HepG2 (cell line): ENCODE results near the gene MAPK11. TPM values are rescaled to one million over a fixed set of nuclear protein-coding genes. Genes with fewer than 3 reads are reported as not detected.

Experiments used
- BHLHE40 ChIP-seq: IDR thresholded peaks from 2 replicates; pipeline ENCODE4 v1.6.1; 2011; ENCODE audit warnings: low read length, improper control_type of control experiment
- FOXA3 ChIP-seq: IDR thresholded peaks from 2 replicates; pipeline ENCODE4 v1.6.1; 2016; ENCODE audit warnings: missing genetic modification reagents, missing compliant biosample characterization
- HDAC2 ChIP-seq: sonication (generic); formaldehyde crosslinking; IDR thresholded peaks from 2 replicates; pipeline ENCODE4 v1.4.0; 2020; ENCODE audit warnings: missing genetic modification reagents
- HNRNPUL1 ChIP-seq: fragments of 200-400 bp; formaldehyde crosslinking; IDR thresholded peaks from 2 replicates; pipeline ENCODE4 v1.6.1; 2017; ENCODE audit warnings: low read depth, mild to moderate bottlenecking, low read length, moderate library complexity
- JUNB ChIP-seq: sonication (generic); formaldehyde crosslinking; IDR thresholded peaks from 2 replicates; pipeline ENCODE4 v1.8.0; 2022; ENCODE audit warnings: missing genetic modification reagents, mild to moderate bottlenecking, borderline replicate concordance
- SRSF9 ChIP-seq: fragments of 200-400 bp; formaldehyde crosslinking; IDR thresholded peaks from 2 replicates; pipeline ENCODE4 v1.6.1; 2018; ENCODE audit warnings: borderline replicate concordance, mild to moderate bottlenecking, low read depth, low read length; ENCODE audit not compliant: insufficient read depth, poor library complexity, severe bottlenecking
- ZC3H4 ChIP-seq: sonication (generic); formaldehyde crosslinking; IDR thresholded peaks from 2 replicates; pipeline ENCODE4 v1.4.0; 2020; ENCODE audit warnings: missing genetic modification reagents, borderline replicate concordance
- ZNF547 ChIP-seq: sonication (generic); formaldehyde crosslinking; IDR thresholded peaks from 2 replicates; pipeline ENCODE4 v1.5.1; 2020; ENCODE audit warnings: mild to moderate bottlenecking, missing genetic modification reagents
- ZNF556 ChIP-seq: sonication (generic); formaldehyde crosslinking; IDR thresholded peaks from 2 replicates; pipeline ENCODE4 v1.4.0; 2020; ENCODE audit warnings: mild to moderate bottlenecking, missing genetic modification reagents, borderline replicate concordance
- ZNF670 ChIP-seq: sonication (generic); formaldehyde crosslinking; IDR thresholded peaks from 2 replicates; pipeline ENCODE4 v1.8.0; 2022; ENCODE audit warnings: mild to moderate bottlenecking, missing genetic modification reagents, borderline replicate concordance
- polyA plus RNA-seq, 8 experiments: library from polyadenylated mRNA; depleted of rRNA in 3 of 8; stranded (reverse) in 7 of 8; unstranded in 1 of 8; fragments of >200 nt; fragmentation: Illumina TruSeq in 4 of 8; extraction: Trizol in 4 of 8; gene quantifications; 2 replicates each; pipeline versions ENCODE4 v1.2.1 to v1.2.3, GENCODE V29; 2011 to 2016; ENCODE audit warnings: low read depth in 4 of 8, missing spikeins in 1 of 8, mixed read lengths in 1 of 8; ENCODE audit not compliant: insufficient read depth in 1 of 8
- total RNA-seq, 5 experiments: library from RNA; depleted of rRNA; stranded (reverse); fragments of >200 nt; fragmentation: Illumina TruSeq; extraction: Trizol; gene quantifications; 2 replicates each; pipeline ENCODE4 v1.2.3, GENCODE V29; 2016; ENCODE audit warnings: low read depth in 1 of 5
- TF ChIP-seq, protein P1 (sequence below): fragments of 450-650 bp; IDR thresholded peaks from 2 replicates; pipeline ENCODE4 v1.6.1; 2017
- TF ChIP-seq, protein P2 (sequence below): sonication (generic); formaldehyde crosslinking; IDR thresholded peaks from 2 replicates; pipeline ENCODE4 v1.4.0; 2020; ENCODE audit warnings: missing genetic modification reagents, borderline replicate concordance
- TF ChIP-seq, protein P3 (sequence below): sonication (generic); formaldehyde crosslinking; conservative IDR thresholded peaks from 2 replicates; pipeline ENCODE4 v1.8.0; 2022; ENCODE audit warnings: mild to moderate bottlenecking, moderate library complexity, missing genetic modification reagents
- TF ChIP-seq, protein P4 (sequence below): sonication (generic); formaldehyde crosslinking; IDR thresholded peaks from 2 replicates; pipeline ENCODE4 v1.5.0; 2020; ENCODE audit warnings: mild to moderate bottlenecking, missing genetic modification reagents
- TF ChIP-seq, protein P5 (sequence below): sonication (generic); formaldehyde crosslinking; IDR thresholded peaks from 2 replicates; pipeline ENCODE4 v1.5.0; 2020; ENCODE audit warnings: mild to moderate bottlenecking, low read depth, missing genetic modification reagents, borderline replicate concordance

The MAPK11 gene
- total and polyA plus RNA-seq, 2 of the 13 experiments (the other 11 are each of a cell fraction or from before 2014, with no cell fraction given) = 0.15 to 0.17 TPM

DNA sequence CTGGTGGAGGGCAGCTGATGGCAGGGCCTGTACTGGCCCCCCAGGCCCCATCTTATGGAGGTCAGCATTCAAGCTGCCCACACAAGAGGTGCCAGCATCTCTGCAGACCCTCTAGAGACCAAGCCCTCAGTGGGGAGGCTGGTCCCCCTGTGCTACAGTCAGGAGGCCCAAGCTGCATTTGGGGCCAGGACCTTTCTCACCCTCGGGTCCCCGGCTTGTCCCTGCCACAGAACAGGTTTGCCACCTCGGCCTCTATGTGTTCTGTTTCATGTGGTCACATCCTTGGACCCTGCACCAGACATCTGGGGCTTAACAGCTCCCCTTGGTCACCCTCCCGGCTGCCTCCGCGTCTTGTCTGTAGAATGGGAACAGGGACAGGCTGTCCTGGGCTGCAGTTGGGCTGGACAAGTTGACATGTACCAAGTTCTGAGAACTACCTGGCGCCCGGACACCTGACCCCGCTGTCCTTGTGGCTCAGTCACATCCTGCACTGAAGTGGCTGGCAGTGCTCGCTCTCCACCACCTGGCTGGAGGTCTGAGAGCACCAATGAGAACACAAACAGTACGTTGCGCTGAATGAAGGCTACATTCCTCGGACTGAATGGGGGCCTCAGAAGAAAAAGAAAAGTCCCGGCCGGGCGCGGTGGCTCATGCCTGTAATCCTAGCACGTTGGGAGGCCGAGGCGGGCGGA, 40.0 kb upstream of the MAPK11 start (continued):
- TF ChIP-seq ZNF547 (CRISPR knock-in tag) (no peak), HDAC2 (CRISPR knock-in tag) (no peak; the same call in none of the 2 replicates), ZC3H4 (CRISPR knock-in tag) (no peak), ZNF670 (no peak), HNRNPUL1 (no peak), BHLHE40 (no peak), SRSF9 (no peak), FOXA3 (CRISPR knock-in tag) (0 out of 2 replicates have a peak, but pooled peaks have one; percentile 7), ZNF556 (no peak; the same call in 1 of the 2 replicates), JUNB (CRISPR knock-in tag) (no peak)
- TF ChIP-seq, protein P1, sequence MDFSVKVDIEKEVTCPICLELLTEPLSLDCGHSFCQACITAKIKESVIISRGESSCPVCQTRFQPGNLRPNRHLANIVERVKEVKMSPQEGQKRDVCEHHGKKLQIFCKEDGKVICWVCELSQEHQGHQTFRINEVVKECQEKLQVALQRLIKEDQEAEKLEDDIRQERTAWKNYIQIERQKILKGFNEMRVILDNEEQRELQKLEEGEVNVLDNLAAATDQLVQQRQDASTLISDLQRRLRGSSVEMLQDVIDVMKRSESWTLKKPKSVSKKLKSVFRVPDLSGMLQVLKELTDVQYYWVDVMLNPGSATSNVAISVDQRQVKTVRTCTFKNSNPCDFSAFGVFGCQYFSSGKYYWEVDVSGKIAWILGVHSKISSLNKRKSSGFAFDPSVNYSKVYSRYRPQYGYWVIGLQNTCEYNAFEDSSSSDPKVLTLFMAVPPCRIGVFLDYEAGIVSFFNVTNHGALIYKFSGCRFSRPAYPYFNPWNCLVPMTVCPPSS = no peak
- TF ChIP-seq, protein P2, sequence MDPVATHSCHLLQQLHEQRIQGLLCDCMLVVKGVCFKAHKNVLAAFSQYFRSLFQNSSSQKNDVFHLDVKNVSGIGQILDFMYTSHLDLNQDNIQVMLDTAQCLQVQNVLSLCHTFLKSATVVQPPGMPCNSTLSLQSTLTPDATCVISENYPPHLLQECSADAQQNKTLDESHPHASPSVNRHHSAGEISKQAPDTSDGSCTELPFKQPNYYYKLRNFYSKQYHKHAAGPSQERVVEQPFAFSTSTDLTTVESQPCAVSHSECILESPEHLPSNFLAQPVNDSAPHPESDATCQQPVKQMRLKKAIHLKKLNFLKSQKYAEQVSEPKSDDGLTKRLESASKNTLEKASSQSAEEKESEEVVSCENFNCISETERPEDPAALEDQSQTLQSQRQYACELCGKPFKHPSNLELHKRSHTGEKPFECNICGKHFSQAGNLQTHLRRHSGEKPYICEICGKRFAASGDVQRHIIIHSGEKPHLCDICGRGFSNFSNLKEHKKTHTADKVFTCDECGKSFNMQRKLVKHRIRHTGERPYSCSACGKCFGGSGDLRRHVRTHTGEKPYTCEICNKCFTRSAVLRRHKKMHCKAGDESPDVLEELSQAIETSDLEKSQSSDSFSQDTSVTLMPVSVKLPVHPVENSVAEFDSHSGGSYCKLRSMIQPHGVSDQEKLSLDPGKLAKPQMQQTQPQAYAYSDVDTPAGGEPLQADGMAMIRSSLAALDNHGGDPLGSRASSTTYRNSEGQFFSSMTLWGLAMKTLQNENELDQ = no peak
- TF ChIP-seq, protein P3, sequence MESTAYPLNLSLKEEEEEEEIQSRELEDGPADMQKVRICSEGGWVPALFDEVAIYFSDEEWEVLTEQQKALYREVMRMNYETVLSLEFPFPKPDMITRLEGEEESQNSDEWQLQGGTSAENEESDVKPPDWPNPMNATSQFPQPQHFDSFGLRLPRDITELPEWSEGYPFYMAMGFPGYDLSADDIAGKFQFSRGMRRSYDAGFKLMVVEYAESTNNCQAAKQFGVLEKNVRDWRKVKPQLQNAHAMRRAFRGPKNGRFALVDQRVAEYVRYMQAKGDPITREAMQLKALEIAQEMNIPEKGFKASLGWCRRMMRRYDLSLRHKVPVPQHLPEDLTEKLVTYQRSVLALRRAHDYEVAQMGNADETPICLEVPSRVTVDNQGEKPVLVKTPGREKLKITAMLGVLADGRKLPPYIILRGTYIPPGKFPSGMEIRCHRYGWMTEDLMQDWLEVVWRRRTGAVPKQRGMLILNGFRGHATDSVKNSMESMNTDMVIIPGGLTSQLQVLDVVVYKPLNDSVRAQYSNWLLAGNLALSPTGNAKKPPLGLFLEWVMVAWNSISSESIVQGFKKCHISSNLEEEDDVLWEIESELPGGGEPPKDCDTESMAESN (CRISPR knock-in tag) = 0 out of 2 replicates have a peak, but pooled peaks have one; percentile 25
- TF ChIP-seq, protein P4, sequence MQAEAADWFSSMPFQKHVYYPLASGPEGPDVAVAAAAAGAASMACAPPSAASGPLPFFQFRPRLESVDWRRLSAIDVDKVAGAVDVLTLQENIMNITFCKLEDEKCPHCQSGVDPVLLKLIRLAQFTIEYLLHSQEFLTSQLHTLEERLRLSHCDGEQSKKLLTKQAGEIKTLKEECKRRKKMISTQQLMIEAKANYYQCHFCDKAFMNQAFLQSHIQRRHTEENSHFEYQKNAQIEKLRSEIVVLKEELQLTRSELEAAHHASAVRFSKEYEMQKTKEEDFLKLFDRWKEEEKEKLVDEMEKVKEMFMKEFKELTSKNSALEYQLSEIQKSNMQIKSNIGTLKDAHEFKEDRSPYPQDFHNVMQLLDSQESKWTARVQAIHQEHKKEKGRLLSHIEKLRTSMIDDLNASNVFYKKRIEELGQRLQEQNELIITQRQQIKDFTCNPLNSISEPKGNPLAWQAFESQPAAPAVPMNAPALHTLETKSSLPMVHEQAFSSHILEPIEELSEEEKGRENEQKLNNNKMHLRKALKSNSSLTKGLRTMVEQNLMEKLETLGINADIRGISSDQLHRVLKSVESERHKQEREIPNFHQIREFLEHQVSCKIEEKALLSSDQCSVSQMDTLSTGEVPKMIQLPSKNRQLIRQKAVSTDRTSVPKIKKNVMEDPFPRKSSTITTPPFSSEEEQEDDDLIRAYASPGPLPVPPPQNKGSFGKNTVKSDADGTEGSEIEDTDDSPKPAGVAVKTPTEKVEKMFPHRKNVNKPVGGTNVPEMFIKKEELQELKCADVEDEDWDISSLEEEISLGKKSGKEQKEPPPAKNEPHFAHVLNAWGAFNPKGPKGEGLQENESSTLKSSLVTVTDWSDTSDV (CRISPR knock-in tag) = no peak; the same call in 1 of the 2 replicates
- TF ChIP-seq, protein P5, sequence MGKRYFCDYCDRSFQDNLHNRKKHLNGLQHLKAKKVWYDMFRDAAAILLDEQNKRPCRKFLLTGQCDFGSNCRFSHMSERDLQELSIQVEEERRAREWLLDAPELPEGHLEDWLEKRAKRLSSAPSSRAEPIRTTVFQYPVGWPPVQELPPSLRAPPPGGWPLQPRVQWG = no peak
